ENCODE data around the gene TBX4. TPM values are rescaled to one million over a fixed set of nuclear protein-coding genes. Genes with fewer than 3 reads are reported as not detected.

TBX4 gene
- total RNA-seq, 4 donors from 2014 or later, result 0.54 TPM; not detected in 3

DNA sequence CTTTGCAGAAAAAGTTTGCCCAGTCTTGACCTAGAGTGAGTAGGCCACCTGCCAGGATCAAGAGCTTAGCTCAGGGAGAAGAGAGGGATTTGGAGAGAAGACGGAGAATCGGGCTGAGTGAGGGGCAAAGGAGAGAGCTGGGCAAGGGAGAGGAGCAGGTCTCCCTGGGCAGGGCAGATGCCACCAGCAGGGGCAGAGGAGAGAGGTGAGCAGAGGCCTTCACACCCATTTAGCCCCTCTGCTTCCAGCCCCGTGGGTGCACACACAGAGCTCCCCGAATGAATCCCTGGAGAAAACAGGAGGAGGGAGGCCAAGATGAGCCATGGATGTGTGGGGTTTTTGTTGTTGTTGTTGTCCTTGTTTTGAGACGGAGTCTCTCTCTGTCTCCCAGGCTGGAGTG, 29.2 kb downstream of the TBX4 start:
- peaks cover 0 to 2% of the 10 kb centered on the region in 2 donors for H3K4me1 ChIP-seq
- no peaks in the 10 kb centered on the region for H3K36me3 ChIP-seq
- no peaks in the 10 kb centered on the region for H3K27me3 ChIP-seq
- no peak overlapping the region for H3K4me3 ChIP-seq (replicated peaks in 1 of 3)
- 87 to 96% methylated on average over 5 of the region's 5 CpGs for WGBS, 2 donors
- intact Hi-C loops (cut with DNase I), result no loop called here
- TF ChIP-seq, protein P1, sequence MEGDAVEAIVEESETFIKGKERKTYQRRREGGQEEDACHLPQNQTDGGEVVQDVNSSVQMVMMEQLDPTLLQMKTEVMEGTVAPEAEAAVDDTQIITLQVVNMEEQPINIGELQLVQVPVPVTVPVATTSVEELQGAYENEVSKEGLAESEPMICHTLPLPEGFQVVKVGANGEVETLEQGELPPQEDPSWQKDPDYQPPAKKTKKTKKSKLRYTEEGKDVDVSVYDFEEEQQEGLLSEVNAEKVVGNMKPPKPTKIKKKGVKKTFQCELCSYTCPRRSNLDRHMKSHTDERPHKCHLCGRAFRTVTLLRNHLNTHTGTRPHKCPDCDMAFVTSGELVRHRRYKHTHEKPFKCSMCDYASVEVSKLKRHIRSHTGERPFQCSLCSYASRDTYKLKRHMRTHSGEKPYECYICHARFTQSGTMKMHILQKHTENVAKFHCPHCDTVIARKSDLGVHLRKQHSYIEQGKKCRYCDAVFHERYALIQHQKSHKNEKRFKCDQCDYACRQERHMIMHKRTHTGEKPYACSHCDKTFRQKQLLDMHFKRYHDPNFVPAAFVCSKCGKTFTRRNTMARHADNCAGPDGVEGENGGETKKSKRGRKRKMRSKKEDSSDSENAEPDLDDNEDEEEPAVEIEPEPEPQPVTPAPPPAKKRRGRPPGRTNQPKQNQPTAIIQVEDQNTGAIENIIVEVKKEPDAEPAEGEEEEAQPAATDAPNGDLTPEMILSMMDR (IDR thresholded peaks at IDR 0.05), result no peak
- TF ChIP-seq POLR2A (IDR thresholded peaks at IDR 0.05), result no peak
- H3K27ac ChIP-seq, result no peak overlapping the region
- no peaks in the 10 kb centered on the region for H3K9me3 ChIP-seq
- no peak for DNase-seq

DNA sequence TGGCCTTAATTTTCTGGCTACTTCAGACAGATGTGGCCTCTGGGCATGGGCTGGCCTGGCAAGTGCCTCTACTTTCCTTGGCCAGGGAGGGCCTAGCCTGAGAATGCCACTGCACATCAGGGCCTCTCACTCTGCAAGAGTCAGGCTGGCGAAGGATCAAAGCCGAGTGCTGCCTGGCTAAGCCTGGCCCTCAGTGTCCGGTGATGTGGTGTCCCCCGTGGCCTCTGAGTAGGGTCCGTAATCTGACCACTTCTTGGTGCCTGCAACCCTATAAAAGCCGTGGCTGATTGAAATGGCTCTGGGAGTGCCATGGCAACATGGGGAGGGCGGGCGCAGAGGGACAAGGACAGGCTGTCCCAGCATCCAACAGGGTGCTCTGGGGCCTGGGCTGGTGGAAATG, 30.2 kb downstream of the TBX4 start:
- TF ChIP-seq POLR2A (IDR thresholded peaks at IDR 0.05), result no peak
- TF ChIP-seq, protein P1 (IDR thresholded peaks at IDR 0.05), result no peak
- Histone ChIP-seq H3K9me3 (no peaks in the 10 kb centered on the region), H3K4me3 (replicated peaks in 1 of 3) (no peak overlapping the region), H3K27me3 (no peaks in the 10 kb centered on the region), H3K4me1 (peaks cover 0 to 7% of the 10 kb centered on the region in 2 donors), H3K36me3 (no peaks in the 10 kb centered on the region), H3K27ac (no peak overlapping the region)
- WGBS, 2 donors, result 86 to 100% methylated on average over 4 of the region's 8 CpGs
- intact Hi-C loops (cut with DNase I), result no loop called here
- no peak for DNase-seq

DNA sequence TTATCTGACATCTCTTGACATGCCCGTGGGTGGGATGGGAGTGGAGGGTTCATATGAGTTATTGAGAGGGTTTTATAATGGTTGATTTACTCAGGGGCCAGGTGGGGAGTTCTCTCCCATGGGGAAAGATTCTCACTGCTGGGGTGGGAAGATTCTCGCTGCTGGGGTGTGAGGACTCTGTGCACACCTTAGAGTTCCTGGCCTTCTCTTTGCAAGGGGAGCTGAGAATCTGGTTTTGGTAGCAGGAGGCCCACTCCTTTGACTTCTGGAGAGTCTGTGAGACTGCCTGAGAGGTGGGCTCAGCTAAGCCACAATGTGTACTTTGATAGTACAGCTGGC, 31.5 kb downstream of the TBX4 start:
- intact Hi-C loops (cut with DNase I), result no loop called here
- Histone ChIP-seq H3K4me3 (replicated peaks in 1 of 3) (no peak overlapping the region), H3K9me3 (no peaks in the 10 kb centered on the region), H3K4me1 (peaks cover 0 to 7% of the 10 kb centered on the region in 2 donors), H3K27ac (no peak overlapping the region), H3K27me3 (no peaks in the 10 kb centered on the region), H3K36me3 (no peaks in the 10 kb centered on the region)
- 64 to 68% methylated on average over 2 of the region's 2 CpGs for WGBS, 2 donors
- no peak for TF ChIP-seq POLR2A (IDR thresholded peaks at IDR 0.05)
- TF ChIP-seq, protein P1 (IDR thresholded peaks at IDR 0.05), result no peak
- no peak for DNase-seq

DNA sequence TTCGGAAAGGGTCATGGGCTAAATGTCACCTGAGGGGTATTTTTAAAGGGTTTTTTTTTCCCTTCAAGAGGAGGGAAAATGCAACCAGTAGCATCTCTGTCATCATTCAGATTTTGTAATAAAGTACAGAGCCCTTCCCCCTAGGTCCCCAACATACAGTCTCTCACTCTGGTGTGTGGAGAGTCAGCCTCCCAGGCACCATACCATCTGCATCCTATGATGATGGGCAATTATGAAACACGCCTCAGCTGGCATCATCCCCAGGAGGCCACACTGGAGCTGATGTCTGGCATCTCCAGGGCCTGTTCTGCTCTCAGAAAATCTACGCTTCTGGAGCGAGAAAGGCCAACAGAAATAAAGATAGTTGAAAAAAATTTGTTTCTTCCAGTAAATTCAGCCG, 32.0 kb downstream of the TBX4 start:
- WGBS, 2 donors, result 94 to 96% methylated on average over 5 of the region's 5 CpGs
- Histone ChIP-seq H3K4me3 (replicated peaks in 1 of 3) (no peak overlapping the region), H3K9me3 (no peaks in the 10 kb centered on the region), H3K36me3 (no peaks in the 10 kb centered on the region), H3K27ac (no peak overlapping the region), H3K27me3 (no peaks in the 10 kb centered on the region), H3K4me1 (peaks cover 0 to 7% of the 10 kb centered on the region in 2 donors)
- intact Hi-C loops (cut with DNase I), result no loop called here
- no peak for DNase-seq
- no peak for TF ChIP-seq POLR2A (IDR thresholded peaks at IDR 0.05)
- TF ChIP-seq, protein P1 (IDR thresholded peaks at IDR 0.05), result no peak

DNA sequence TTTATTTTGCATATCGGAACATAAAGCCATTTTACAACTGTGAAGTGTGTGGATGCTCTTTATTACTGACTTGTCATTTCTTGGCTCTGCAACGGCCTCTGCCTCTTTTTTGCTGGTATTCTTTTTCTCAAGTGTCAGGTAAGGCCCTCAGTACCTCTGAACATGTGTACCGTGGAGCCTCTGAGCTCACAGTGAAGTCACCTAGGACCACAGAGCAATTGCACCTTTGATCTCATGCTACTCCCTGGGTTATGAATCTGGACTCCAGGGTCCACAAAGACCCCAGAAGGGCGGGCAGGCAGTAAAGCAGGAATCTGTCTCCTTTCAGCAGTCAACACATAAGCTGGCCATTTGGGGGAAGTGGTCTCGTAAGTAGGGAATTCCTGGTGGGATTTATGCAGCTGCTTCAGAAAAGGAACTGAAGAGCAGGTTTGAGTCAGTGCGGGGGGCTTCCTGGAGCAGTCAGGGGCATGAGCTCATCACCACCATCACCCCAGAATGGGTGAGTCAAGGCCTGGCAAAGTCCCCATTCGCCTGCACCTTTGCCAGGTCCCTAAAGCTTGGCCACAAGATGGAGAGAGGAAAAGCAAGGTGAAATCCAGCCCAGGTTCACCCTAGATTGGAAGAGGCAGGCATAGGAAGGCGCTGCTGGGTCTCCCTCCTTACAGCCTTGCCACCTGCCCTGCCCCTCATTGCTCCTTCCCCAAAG, 33.0 kb downstream of the TBX4 start:
- Histone ChIP-seq H3K36me3 (no peaks in the 10 kb centered on the region), H3K27ac (no peak overlapping the region), H3K9me3 (no peaks in the 10 kb centered on the region), H3K4me1 (peaks cover 0 to 7% of the 10 kb centered on the region in 2 donors), H3K27me3 (no peaks in the 10 kb centered on the region), H3K4me3 (replicated peaks in 1 of 3) (no peak overlapping the region)
- 91 to 92% methylated on average over 8 of the region's 8 CpGs for WGBS, 2 donors
- DNase-seq, result no peak
- intact Hi-C loops (cut with DNase I), result no loop called here
- no peak for TF ChIP-seq POLR2A (IDR thresholded peaks at IDR 0.05)
- TF ChIP-seq, protein P1 (IDR thresholded peaks at IDR 0.05), result no peak

All from thyroid gland (tissue), 4 donors.